Measurements from ENCODE around the gene TREM1.

- no peak for TF ChIP-seq POLR2A (IDR thresholded peaks at IDR 0.05; ENCODE audit: low read depth, low read length)
- no peak for TF ChIP-seq CTCF (IDR thresholded peaks at IDR 0.05; ENCODE audit: extremely low read depth in 1 of 2, insufficient read depth in 1 of 2, low read depth in 1 of 2, low read length in 2 of 2)
- no peak for TF ChIP-seq POLR2AphosphoS5 (IDR thresholded peaks at IDR 0.05; ENCODE audit: insufficient read depth, low read depth, low read length)
- TF ChIP-seq EZH2 (IDR thresholded peaks at IDR 0.05; ENCODE audit: borderline replicate concordance, low read depth, low read length, severe bottlenecking), result no peak
These were observed 12.8 kb downstream of the TREM1 start for GRCh38 chr6:41273714-41274113.

Data from endothelial cell of umbilical vein (primary cell).